HG03457 (cell line): ENCODE data around the gene ACSL1.
A peak's percentile ranks its signal among the peaks of the same experiment; 100 is the strongest.

Experiments
- ATAC-seq: cut with Tn5 transposase; IDR thresholded peaks from one replicate; pipeline ENCODE4 v1.9.1; 2021; ENCODE audit warnings: moderate number of reproducible peaks; ENCODE audit not compliant: unreplicated experiment

Gene ACSL1, protein sequence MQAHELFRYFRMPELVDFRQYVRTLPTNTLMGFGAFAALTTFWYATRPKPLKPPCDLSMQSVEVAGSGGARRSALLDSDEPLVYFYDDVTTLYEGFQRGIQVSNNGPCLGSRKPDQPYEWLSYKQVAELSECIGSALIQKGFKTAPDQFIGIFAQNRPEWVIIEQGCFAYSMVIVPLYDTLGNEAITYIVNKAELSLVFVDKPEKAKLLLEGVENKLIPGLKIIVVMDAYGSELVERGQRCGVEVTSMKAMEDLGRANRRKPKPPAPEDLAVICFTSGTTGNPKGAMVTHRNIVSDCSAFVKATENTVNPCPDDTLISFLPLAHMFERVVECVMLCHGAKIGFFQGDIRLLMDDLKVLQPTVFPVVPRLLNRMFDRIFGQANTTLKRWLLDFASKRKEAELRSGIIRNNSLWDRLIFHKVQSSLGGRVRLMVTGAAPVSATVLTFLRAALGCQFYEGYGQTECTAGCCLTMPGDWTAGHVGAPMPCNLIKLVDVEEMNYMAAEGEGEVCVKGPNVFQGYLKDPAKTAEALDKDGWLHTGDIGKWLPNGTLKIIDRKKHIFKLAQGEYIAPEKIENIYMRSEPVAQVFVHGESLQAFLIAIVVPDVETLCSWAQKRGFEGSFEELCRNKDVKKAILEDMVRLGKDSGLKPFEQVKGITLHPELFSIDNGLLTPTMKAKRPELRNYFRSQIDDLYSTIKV

GRCh38 chr4:184825896-184826690 is at the start of gene ACSL1:
Gene ACSL1, minus strand, starts transcription at chr4:184825968. Its CDS starts 22,454 bp downstream, at chr4:184803514.
- ATAC-seq, result peak; percentile 56

GRCh38 chr4:184873054-184873453 is 47.3 kb upstream of the ACSL1 start:
- no peak for ATAC-seq

- no peak for ATAC-seq
Observed at GRCh38 chr4:184870718-184871117, 45.0 kb upstream of the ACSL1 start.

- ATAC-seq, result no peak
Observed at GRCh38 chr4:184868623-184869022, 42.9 kb upstream of the ACSL1 start.

- no peak for ATAC-seq
Observed at GRCh38 chr4:184863916-184864315, 38.1 kb upstream of the ACSL1 start.

- no peak for ATAC-seq
Observed at GRCh38 chr4:184861047-184861446, 35.3 kb upstream of the ACSL1 start.

DNA sequence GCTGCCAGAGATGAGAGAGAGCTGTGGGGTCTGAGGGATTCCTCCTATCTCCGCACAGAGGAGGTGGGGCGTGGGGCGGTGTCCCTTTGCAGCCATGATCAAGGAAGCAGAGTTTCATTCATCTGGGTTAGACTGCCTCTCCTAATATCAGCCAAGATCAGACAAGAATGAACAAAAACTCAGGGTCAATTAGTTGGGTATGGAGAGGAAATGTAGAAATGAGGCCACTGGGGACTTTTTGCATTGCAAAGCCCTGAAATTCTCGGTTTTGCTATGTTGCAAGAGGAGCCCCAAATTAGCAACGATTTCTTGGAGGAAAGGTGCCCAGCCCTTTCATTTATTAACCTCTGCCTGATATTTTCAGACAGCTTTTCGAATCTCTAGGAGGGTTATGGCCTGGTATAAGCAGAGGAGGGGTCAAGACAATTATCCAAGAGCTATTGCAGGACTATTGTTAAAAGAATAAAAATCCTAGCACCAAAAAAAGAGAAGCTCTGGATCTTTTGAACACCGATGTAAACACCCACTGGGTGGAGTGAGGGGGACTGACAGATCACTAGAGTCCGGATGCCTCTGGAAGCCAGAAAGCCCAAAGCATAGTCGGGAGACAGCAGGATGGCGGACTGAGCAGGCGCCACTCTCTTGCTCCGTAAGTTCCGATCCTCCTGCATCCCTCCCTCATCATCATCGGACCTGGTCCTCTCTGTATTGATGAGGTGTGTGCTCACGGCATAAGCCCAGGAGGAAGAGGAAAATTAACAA is 34.4 kb upstream of the ACSL1 start:
- ATAC-seq, result peak; percentile 38

GRCh38 chr4:184857441-184858121 is 31.8 kb upstream of the ACSL1 start:
- ATAC-seq, result no peak

DNA sequence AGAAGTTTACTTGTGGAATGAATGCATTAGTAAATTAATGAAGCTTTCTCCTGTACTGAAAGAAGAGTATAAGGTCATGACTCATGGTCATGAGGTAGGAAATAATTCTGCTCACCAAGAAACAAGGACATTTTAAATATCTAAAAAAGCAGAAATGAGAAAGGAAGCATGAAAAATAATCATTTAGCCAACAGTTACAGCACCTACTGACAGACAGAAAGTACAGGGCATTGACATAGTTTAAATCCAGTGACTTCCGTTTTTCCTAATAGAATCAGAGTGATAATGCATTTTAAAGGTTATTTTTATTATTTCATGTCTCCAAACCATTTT is 30.5 kb upstream of the ACSL1 start:
- no peak for ATAC-seq

DNA sequence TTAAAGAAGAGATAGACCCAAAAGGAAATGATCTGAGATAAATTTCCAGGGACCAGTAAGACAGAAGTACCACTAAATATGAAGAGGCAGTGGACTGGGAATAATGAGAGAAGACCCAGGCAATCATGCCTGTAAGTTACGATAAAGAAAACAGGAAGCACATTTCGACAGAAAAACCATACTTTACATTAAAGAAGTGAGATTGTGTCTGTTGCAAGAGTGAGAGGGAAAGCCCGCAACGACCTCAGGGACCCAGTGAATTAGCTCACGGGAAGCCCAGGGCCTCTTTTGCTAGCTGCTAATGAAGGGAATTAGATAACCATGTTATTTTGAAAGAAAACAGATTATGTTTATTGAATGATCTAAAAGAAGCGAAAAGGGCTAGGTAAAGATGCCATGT is 28.9 kb upstream of the ACSL1 start:
- ATAC-seq, result no peak

DNA sequence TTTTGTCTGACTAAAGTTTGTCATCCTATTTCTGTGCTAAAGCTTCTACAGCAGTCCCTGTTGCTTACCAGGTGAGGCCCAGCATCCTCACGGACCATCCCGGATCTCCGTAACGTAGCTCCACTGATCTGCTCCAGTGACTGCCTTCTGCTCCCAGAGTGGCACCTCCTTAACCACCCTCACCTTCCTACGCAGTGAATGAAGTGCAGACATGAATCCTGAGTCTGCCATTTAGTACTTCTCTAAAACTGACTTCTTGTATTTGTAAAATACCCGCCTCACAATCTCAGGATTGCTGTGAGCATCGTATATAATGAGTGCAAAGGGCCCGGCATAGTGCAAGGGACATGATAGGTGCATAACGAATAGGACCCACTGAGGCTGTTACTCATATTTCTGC is 27.7 kb upstream of the ACSL1 start:
- no peak for ATAC-seq

DNA sequence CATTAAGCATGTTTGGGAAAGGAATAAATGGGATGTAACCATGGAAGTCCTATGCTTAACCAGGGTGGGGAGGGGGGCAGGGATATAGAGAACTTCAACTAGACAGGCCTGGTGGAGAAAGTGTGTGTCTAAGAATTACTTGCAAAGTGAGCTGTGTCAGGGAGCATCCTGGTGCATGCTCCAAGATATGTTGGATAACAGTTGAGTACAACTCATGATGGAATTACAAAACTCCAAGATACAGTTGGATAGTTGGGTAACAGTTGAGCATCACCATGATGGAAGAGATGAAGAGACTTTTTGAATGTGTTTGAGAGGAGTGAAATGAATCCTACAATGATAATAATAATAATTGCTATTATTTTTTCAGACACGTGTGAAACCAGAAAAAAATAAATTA is 26.1 kb upstream of the ACSL1 start:
- ATAC-seq, result no peak

- ATAC-seq, result peak; percentile 72
Observed at GRCh38 chr4:184851200-184851541, 25.4 kb upstream of the ACSL1 start.

GRCh38 chr4:184850431-184851199 is 24.8 kb upstream of the ACSL1 start:
- peak; percentile 30 for ATAC-seq

DNA sequence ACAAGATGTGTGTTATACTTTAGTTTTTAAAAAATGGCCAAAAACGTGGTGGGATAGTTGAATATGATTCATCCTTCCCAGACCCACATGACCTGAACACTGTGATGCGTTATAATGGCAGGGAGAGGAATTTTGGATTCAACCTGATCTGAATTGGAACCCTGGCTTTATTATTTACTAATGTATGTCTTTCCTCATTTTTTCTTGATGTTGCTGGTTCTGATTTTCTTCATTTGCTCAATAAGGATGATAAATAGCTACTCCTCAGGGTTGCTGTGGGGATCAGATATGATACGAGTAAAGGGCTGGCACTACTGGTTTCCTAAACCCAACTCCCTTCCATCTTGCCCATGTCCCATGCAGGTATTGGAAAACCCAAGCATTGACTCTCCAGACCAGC is 24.2 kb upstream of the ACSL1 start:
- ATAC-seq, result no peak

- no peak for ATAC-seq
Observed at GRCh38 chr4:184849185-184849584, 23.4 kb upstream of the ACSL1 start.

DNA sequence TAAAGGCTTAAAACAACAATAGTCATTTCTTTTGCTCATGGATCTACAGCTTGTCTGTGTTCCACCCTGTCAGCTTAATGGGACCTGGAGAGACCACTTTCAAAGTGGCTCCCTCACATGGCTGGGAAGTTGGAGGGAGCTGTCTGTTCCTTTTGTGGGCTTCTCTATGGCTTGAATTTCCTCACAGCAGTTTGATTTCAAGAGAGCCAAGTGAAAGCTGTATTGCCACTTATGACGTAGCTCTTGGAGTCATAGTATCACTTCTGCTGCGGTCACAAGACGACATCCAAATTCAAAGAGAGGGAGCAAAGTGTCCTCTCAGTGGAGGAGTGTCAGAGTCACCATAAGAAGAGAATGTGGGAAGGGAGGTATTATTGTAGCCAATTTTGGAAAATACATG is 22.7 kb upstream of the ACSL1 start:
- no peak for ATAC-seq

DNA sequence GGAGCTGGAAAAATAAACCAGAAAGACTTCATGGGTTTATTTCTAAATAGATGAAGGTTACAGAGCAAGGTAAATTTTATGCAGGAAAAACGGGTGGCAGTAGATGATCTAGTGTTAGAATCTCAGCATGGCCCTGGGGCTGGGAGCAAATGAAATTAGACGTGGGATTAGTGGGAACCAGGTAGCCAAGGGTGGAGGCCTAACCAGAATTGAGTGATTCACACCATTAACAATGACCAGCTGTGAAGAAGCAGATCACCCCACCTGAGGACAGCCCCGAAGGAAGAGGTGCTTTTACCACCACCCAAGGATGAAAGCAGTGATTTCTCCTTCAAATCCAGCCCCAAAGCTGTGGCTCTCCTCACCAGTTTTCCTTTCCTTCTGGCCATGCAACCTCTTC is 20.8 kb upstream of the ACSL1 start:
- ATAC-seq, result no peak

GRCh38 chr4:184845367-184846021 is 19.7 kb upstream of the ACSL1 start:
- no peak for ATAC-seq
